ENCODE measurements around the gene FOLR3.
"Not testable (repeated sequence)": the region's sequence is repeated elsewhere in the genome, so short reads cannot be mapped to it uniquely, and the experiment has no call there.

Gene FOLR3

DNA sequence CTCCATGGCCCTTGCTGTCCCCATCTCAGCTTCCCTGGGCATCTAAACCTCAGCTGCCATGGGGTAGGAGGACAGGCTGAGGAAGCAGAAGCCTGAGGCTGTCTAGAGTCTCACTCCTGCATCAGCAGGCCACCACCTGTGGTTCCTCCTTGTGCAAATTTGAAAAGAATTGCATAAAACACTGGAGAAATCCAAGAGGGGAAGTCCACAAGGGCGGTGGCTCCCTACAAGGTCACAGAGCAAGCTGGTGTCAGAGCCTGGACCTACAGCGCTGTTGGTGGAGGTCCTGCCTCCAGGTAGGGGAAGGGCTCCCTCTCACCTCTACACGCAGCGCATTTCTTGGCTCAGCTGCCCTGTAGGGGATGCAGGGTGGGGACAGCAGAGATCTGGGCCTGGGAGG is at the start of gene FOLR3:
FOLR3 (plus strand) TSS at position 253 of the 400 bp plus-strand sequence. CDS start 228 bp downstream, outside the sequence.
- not testable (repeated sequence) for DNase-seq (ENCODE audit: low spot score)

DNA sequence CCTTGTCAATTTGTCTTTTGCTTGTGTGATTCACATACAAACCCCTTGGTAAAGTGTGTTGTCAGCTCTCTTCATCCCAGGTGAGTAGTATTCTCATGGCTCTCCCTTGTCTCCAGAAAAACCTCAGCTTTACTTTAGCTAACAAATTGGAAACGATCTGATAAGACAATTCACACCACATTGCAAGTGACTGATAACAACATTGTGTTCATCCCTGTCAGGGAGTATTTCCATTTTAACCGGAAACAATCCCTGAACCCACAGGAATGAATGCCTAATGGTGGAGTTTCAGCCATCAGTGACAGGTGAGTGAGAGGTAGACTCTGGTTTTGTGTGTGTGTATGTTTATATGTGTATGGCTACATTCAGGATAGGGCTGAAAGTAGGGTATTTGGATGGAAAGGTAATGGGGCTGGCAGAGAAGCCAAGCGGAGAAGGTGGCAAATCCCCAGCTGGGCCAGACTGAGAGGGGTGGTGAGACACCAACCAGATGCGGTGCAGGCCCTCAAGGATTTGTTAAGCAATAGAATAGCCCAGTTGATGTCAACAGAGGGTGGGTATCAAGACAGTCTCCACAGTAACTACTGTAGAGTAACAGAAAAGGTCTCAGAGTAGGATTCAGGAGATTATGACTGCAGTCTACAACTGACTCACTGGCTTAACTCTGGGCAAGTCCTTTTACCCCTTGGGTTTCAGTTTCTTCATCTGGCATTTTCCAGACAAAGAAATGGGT is 47.3 kb upstream of the FOLR3 start:
- TF ChIP-seq CTCF (IDR thresholded peaks at IDR 0.05; ENCODE audit: extremely low read depth, missing control alignments) = no peak
- DNase-seq (ENCODE audit: low spot score) = no peak

DNA sequence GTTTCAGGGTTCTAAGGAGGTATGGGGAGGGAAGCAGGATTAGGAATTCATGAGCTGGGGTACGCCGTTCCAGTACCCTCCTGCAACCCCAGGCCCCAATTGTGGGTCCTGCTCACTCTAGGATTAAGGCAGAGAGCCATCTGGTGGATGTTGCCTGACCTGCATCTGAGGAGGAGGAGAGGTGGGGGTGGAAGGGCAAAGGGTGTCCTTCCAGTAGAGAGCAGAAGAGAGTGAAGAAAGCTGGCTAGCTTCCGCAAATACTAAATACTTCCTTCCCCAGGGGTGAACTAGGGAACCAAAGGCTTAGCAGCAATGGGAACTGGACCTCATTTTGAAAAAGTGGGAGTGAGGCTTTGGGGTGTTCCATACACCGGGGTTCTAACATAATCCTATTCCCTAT is 44.2 kb upstream of the FOLR3 start:
- peak; percentile 91 for TF ChIP-seq CTCF (IDR thresholded peaks at IDR 0.05; ENCODE audit: extremely low read depth, missing control alignments)
- peak; percentile 79 for DNase-seq (ENCODE audit: low spot score)

GRCh38 chr11:72098741-72099140 is 36.8 kb upstream of the FOLR3 start:
- DNase-seq (ENCODE audit: low spot score) = no peak
- TF ChIP-seq CTCF (IDR thresholded peaks at IDR 0.05; ENCODE audit: extremely low read depth, missing control alignments) = no peak

DNA sequence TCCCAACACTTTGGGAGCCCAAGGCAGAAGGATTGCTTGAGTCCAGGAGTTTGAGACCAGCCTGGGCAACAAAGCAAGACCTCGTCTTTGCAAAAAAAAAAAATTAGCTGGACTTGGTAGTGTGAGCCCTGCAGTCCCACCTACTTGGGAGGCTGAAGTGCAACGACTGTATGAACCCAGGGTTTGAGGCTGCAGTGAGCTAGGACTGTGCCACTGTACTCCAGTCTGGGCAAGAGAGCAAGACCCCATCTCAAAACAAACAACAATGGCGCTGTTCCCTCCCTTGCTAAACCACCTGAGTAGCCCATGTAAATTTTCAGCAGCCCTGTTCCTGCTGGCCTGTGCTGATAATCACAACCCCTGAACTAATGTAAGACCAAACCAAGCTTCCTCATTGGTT is 35.5 kb upstream of the FOLR3 start:
- no peak for TF ChIP-seq CTCF (IDR thresholded peaks at IDR 0.05; ENCODE audit: extremely low read depth, missing control alignments)
- DNase-seq (ENCODE audit: low spot score) = no peak

DNA sequence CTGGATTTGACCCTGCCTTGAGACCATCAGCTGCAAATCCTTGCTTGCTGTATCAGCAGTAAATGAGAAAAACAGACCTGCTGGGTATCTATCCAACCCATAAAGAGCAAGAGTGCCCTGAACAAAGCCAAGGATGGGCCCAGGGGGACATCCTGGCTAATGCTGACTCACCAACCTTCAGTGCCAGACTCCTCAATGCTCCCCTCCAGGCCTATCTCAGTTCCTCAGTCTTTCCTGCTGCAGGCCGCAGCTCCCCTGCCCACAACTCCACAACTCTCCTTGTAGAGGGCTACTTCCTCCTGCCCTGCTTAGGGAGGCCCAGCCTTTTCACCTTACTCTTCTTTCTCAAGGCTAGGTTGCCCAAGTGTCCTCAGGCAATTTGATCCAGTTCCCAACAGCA is 35.1 kb upstream of the FOLR3 start:
- no peak for DNase-seq (ENCODE audit: low spot score)
- no peak for TF ChIP-seq CTCF (IDR thresholded peaks at IDR 0.05; ENCODE audit: extremely low read depth, missing control alignments)

DNA sequence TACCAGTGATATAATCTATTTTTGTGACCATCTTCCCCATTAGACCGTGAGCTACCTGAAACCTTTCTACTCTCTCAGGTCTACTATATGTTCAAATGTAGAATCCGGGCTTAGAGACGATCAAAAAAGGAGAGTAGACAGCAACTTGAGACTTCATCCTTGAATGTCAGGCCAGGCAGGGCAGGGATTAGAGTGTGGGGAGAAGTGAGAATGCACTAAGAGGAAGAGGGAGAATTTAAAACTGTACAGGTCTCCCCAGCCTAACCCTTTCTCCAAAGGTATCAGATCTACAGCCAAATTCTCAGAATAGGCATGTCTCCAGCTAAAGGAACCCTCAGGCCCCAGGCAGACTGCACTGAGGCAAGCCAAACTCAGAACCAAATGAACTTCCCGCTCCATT is 33.4 kb upstream of the FOLR3 start:
- TF ChIP-seq CTCF (IDR thresholded peaks at IDR 0.05; ENCODE audit: extremely low read depth, missing control alignments) = no peak
- DNase-seq (ENCODE audit: low spot score) = no peak

DNA sequence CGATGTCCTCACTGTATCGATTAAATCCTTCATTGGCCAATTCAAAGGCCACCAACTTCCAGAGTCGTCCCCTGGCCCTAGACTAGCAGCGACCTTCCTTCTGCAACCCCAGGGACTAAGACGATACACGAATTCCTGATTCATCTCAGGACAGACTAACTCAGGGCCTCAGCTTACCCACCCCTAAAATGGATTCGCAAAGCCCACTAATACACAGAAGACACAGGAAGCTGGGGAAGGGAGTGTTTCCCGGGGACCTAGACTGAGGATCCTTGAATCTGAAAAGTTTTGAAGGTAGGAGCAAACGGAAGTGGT is 32.9 kb upstream of the FOLR3 start:
- peak; percentile 15 for DNase-seq (ENCODE audit: low spot score)
- no peak for TF ChIP-seq CTCF (IDR thresholded peaks at IDR 0.05; ENCODE audit: extremely low read depth, missing control alignments)
